CD14-positive monocyte (primary cell): Measurements from ENCODE around the gene SLC4A7. TPM values are rescaled to one million over a fixed set of nuclear protein-coding genes. Genes with fewer than 3 reads are reported as not detected.

Source experiments
- DNase-seq, 3 donors: peaks; one replicate each; pipeline ENCODE4 v3.0.0-alpha.2; 2011 to 2022
- H2AFZ ChIP-seq: 2 replicates; pipeline ENCODE4 v1.6.0; 2012; ENCODE audit warnings: mild to moderate bottlenecking, low read depth, low read length, inconsistent platforms; ENCODE audit not compliant: insufficient read depth, poor library complexity, severe bottlenecking
- H3K27ac ChIP-seq, 2 donors: 1 replicate in 1 of 2; 2 replicates in 1 of 2; pipeline ENCODE4 v1.5.1; 2012 to 2013; ENCODE audit warnings: low read length in 2 of 2, control low read depth in 1 of 2, inconsistent platforms in 1 of 2, low read depth in 1 of 2, mild to moderate bottlenecking in 1 of 2
- H3K27me3 ChIP-seq, 2 donors: one replicate each; pipeline versions ENCODE4 v1.6.0 to v1.6.1; 2011 to 2013; ENCODE audit warnings: low read length in 2 of 2; ENCODE audit not compliant: control insufficient read depth in 2 of 2, insufficient read depth in 2 of 2
- H3K36me3 ChIP-seq, 2 donors: replicated peaks in 1 of 2; 1 replicate in 1 of 2; 2 replicates in 1 of 2; pipeline versions ENCODE4 v1.5.1 to v1.6.1; 2012 to 2013; ENCODE audit warnings: low read length in 2 of 2, control low read depth in 1 of 2, inconsistent platforms in 1 of 2, mild to moderate bottlenecking in 1 of 2; ENCODE audit not compliant: insufficient read depth in 2 of 2, control insufficient read depth in 1 of 2
- H3K4me1 ChIP-seq, 2 donors: 1 replicate in 1 of 2; 2 replicates in 1 of 2; pipeline versions ENCODE4 v1.5.1 to v1.6.1; 2012 to 2013; ENCODE audit warnings: low read length in 2 of 2, control low read depth in 1 of 2, inconsistent platforms in 1 of 2, mild to moderate bottlenecking in 1 of 2, moderate library complexity in 1 of 2; ENCODE audit not compliant: insufficient read depth in 2 of 2, control insufficient read depth in 1 of 2
- H3K4me2 ChIP-seq: replicated peaks from 2 replicates; pipeline ENCODE3; 2012; ENCODE audit warnings: low read length, moderate library complexity, mild to moderate bottlenecking; ENCODE audit not compliant: poor library complexity, severe bottlenecking; ENCODE audit errors: extremely low read depth
- H3K4me3 ChIP-seq, 3 experiments: fragments of 200-600 bp in 1 of 3; sonication (generic) in 1 of 3; replicated peaks in 1 of 3; 1 replicate in 2 of 3; 2 replicates in 1 of 3; pipeline ENCODE4 v1.5.1; 2011 to 2013; ENCODE audit warnings: low read length in 3 of 3, mild to moderate bottlenecking in 3 of 3, control low read depth in 2 of 3, low read depth in 2 of 3, inconsistent platforms in 1 of 3, moderate library complexity in 1 of 3
- H3K79me2 ChIP-seq: 2 replicates; pipeline ENCODE4 v1.6.0; 2012; ENCODE audit warnings: mild to moderate bottlenecking, control low read depth, inconsistent platforms, low read length, moderate library complexity; ENCODE audit not compliant: insufficient read depth
- H3K9ac ChIP-seq: 2 replicates; pipeline ENCODE4 v1.6.0; 2017; ENCODE audit warnings: low read length, mild to moderate bottlenecking; ENCODE audit not compliant: insufficient read depth, poor library complexity, severe bottlenecking
- H3K9me3 ChIP-seq, 2 donors: replicated peaks in 1 of 2; 1 replicate in 1 of 2; 2 replicates in 1 of 2; pipeline versions ENCODE4 v1.5.1 to v1.6.1; 2012 to 2013; ENCODE audit warnings: low read length in 2 of 2, control low read depth in 1 of 2; ENCODE audit not compliant: control insufficient read depth in 1 of 2, insufficient read depth in 1 of 2
- H4K20me1 ChIP-seq: 2 replicates; pipeline ENCODE4 v1.6.0; 2012; ENCODE audit warnings: mild to moderate bottlenecking, low read length, control low read depth, moderate library complexity; ENCODE audit not compliant: insufficient read depth
- H3K27ac Mint-ChIP-seq, 7 donors: one replicate each; pipeline ENCODE4 v1.8.0; 2020; ENCODE audit warnings: mild to moderate bottlenecking in 7 of 7, mixed read lengths in 7 of 7, moderate library complexity in 6 of 7, inconsistent platforms in 2 of 7
- H3K27me3 Mint-ChIP-seq, 3 donors: one replicate each; pipeline ENCODE4 v1.8.0; 2021 to 2022; ENCODE audit warnings: low read depth in 3 of 3, mild to moderate bottlenecking in 3 of 3, mixed read lengths in 3 of 3, moderate library complexity in 3 of 3, inconsistent platforms in 1 of 3
- H3K36me3 Mint-ChIP-seq, 2 donors: one replicate each; pipeline ENCODE4 v1.8.0; 2020; ENCODE audit warnings: mixed read lengths in 2 of 2, inconsistent platforms in 1 of 2, mild to moderate bottlenecking in 1 of 2
- H3K4me1 Mint-ChIP-seq: one replicate; pipeline ENCODE4 v1.8.0; 2020; ENCODE audit warnings: mild to moderate bottlenecking, mixed read lengths
- H3K4me3 Mint-ChIP-seq, 2 donors: one replicate each; pipeline ENCODE4 v1.8.0; 2020; ENCODE audit warnings: mild to moderate bottlenecking in 2 of 2, mixed read lengths in 2 of 2, moderate library complexity in 1 of 2
- H3K9me3 Mint-ChIP-seq, 7 donors: one replicate each; pipeline ENCODE4 v1.8.0; 2020 to 2022; ENCODE audit warnings: mixed read lengths in 7 of 7, mild to moderate bottlenecking in 6 of 7, moderate library complexity in 6 of 7, inconsistent platforms in 2 of 7
- WGBS: methylation state at CpG from one replicate; pipeline ENCODE4 v1.1.5; 2013; ENCODE audit warnings: missing lambda C conversion rate; ENCODE audit not compliant: insufficient coverage; 5-methylcytosine and 5-hydroxymethylcytosine counted together
- intact Hi-C, 2 donors: fragments of 100-400 bp; cut with micrococcal nuclease; formaldehyde crosslinking; loops; one replicate each; pipeline versions ENCODE4 v1.15.0 to v1.15.1; 2023
- polyA plus RNA-seq, 3 donors: library from polyadenylated mRNA; depleted of rRNA in 1 of 3; unstranded in 2 of 3; stranded (reverse) in 1 of 3; fragments of 300-500 nt in 2 of 3; fragments of >200 nt in 1 of 3; fragmentation: Illumina TruSeq in 2 of 3; gene quantifications; 1 replicate in 2 of 3; 2 replicates in 1 of 3; pipeline ENCODE4 v1.2.3, GENCODE V29; 2012 to 2021
- TF ChIP-seq, protein P1 (sequence below): fragments of 200-600 bp; IDR thresholded peaks from one replicate; pipeline ENCODE4 v1.8.0; 2022; ENCODE audit warnings: antibody characterized with exemption, mild to moderate bottlenecking

Gene SLC4A7
- polyA plus RNA-seq, 3 donors: 5.4 to 7.6 (median 5.5) TPM

DNA sequence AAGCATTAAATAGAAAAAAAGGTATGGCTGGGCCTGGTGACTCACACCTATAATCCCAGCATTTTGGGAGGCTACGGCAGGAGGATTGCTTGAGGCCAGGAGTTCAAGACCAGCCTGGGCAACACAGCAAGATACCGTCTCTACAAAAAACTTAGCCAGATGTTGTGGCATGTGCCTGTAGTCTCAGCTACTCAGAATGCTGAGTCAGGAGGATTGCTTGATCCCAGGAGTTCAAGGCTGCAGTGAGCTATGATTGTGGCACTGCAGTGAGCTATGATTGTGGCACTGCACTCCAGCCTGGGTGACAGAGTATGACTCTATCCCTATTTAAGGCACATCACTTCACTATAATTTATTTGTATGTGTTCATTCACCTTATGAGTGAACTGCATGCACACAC lies 54.3 kb downstream of the SLC4A7 start:
- Histone ChIP-seq H3K4me1 (no peaks in the 10 kb centered on the region), H3K79me2 (no peaks in the 10 kb centered on the region), H4K20me1 (no peaks in the 10 kb centered on the region), H3K27ac (no peak overlapping the region), H2AFZ (no peak overlapping the region), H3K9ac (no peak overlapping the region), H3K27me3 (no peaks in the 10 kb centered on the region), H3K4me2 (no peak overlapping the region), H3K4me3 (no peak overlapping the region), H3K36me3 (peaks cover 39 to 57% of the 10 kb centered on the region in 2 donors), H3K9me3 (no peaks in the 10 kb centered on the region)
- peaks cover 42 to 53% of the 10 kb centered on the region in 2 donors for H3K36me3 Mint-ChIP-seq
- H3K4me3 Mint-ChIP-seq: no peak overlapping the region
- 94% methylated on average over 2 of the region's 2 CpGs for WGBS
- intact Hi-C loops: no loop called here
- no peaks in the 10 kb centered on the region for H3K4me1 Mint-ChIP-seq
- TF ChIP-seq, protein P1, sequence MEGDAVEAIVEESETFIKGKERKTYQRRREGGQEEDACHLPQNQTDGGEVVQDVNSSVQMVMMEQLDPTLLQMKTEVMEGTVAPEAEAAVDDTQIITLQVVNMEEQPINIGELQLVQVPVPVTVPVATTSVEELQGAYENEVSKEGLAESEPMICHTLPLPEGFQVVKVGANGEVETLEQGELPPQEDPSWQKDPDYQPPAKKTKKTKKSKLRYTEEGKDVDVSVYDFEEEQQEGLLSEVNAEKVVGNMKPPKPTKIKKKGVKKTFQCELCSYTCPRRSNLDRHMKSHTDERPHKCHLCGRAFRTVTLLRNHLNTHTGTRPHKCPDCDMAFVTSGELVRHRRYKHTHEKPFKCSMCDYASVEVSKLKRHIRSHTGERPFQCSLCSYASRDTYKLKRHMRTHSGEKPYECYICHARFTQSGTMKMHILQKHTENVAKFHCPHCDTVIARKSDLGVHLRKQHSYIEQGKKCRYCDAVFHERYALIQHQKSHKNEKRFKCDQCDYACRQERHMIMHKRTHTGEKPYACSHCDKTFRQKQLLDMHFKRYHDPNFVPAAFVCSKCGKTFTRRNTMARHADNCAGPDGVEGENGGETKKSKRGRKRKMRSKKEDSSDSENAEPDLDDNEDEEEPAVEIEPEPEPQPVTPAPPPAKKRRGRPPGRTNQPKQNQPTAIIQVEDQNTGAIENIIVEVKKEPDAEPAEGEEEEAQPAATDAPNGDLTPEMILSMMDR: no peak
- peaks cover 0 to 3% (median 0%) of the 10 kb centered on the region in 3 donors for H3K27me3 Mint-ChIP-seq
- DNase-seq: no peak
- H3K27ac Mint-ChIP-seq: peak overlapping the region in 1 of 7 donors; percentile 61
- H3K9me3 Mint-ChIP-seq: no peaks in the 10 kb centered on the region

DNA sequence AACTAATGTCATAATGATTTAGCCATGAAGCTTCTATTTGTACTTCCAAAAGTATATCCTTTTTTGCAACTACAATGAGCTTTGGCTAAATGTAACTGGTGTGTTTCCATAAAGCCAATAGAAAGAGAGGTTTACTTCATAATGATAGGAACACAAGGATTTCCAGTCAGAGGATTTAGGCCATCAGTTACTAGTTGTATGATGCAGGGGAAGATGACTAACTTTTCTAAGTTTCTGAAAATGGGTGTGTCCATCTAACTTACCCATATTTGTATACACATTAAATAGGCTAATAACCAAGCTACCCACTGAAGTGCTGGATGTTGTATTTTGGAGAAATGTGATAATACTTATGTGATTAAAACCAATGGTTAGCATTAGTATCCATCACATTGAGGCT lies 55.7 kb downstream of the SLC4A7 start:
- no peaks in the 10 kb centered on the region for H3K9me3 Mint-ChIP-seq
- TF ChIP-seq, protein P1: no peak
- Histone ChIP-seq H3K9me3 (no peaks in the 10 kb centered on the region), H3K27me3 (no peaks in the 10 kb centered on the region), H4K20me1 (no peaks in the 10 kb centered on the region), H3K4me3 (no peak overlapping the region), H3K4me1 (no peaks in the 10 kb centered on the region), H3K4me2 (no peak overlapping the region), H3K9ac (no peak overlapping the region), H2AFZ (no peak overlapping the region), H3K79me2 (no peaks in the 10 kb centered on the region), H3K27ac (no peak overlapping the region), H3K36me3 (peaks cover 36 to 55% of the 10 kb centered on the region in 2 donors)
- no peak overlapping the region for H3K27ac Mint-ChIP-seq
- peaks cover 0 to 3% (median 0%) of the 10 kb centered on the region in 3 donors for H3K27me3 Mint-ChIP-seq
- peaks cover 44 to 52% of the 10 kb centered on the region in 2 donors for H3K36me3 Mint-ChIP-seq
- no peak overlapping the region for H3K4me3 Mint-ChIP-seq
- no peak for DNase-seq
- intact Hi-C loops: no loop called here
- H3K4me1 Mint-ChIP-seq: no peaks in the 10 kb centered on the region
